Fibroblast of mammary gland (primary cell): ENCODE results near the gene ATP6V0A1.

Experiments used
- DNase-seq: peaks from one replicate; pipeline ENCODE4 v3.0.0-alpha.2; 2010; ENCODE audit warnings: low read depth
- H3K4me3 ChIP-seq: 2 replicates; pipeline ENCODE4 v1.5.1; 2011; ENCODE audit warnings: low read depth, mild to moderate bottlenecking, low read length, moderate library complexity; ENCODE audit not compliant: control insufficient read depth
- TF ChIP-seq, protein P1 (sequence below): conservative IDR thresholded peaks from 2 replicates; pipeline ENCODE4 v1.5.1; 2011; ENCODE audit warnings: low read depth, low read length, inconsistent platforms; ENCODE audit not compliant: control insufficient read depth, insufficient read depth

The ATP6V0A1 gene

DNA sequence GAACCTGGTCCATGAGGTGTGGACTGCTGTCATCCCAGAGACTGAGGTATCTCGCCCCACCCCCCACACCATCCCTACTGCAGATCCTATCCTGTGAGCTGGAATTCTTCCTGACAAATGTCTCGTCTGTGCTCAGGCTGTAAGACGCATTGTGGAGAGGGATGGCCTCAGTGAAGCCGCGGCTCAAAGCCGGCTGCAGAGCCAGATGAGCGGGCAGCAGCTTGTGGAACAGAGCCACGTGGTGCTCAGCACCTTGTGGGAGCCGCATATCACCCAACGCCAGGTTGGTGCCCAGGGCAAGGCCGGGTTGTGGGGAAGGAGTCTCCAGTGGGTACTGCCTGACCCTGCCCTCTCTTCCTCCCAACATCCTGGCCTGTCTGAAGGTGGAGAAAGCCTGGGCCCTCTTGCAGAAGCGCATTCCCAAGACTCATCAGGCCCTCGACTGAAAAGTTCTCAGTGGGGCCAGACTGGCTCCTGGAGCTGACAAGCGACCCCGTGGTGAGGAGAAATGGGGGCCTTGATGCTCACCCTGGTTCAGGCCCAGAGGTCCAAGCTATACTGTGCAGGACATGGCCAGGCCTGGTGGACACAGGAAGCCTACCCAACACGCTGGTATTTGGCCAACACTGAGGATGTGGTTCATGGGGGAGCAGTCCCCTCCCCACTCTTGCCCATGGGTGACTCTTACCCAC lies 107.0 kb downstream of the ATP6V0A1 start:
- no peak overlapping the region for H3K4me3 ChIP-seq
- no peak for DNase-seq
- TF ChIP-seq, protein P1, sequence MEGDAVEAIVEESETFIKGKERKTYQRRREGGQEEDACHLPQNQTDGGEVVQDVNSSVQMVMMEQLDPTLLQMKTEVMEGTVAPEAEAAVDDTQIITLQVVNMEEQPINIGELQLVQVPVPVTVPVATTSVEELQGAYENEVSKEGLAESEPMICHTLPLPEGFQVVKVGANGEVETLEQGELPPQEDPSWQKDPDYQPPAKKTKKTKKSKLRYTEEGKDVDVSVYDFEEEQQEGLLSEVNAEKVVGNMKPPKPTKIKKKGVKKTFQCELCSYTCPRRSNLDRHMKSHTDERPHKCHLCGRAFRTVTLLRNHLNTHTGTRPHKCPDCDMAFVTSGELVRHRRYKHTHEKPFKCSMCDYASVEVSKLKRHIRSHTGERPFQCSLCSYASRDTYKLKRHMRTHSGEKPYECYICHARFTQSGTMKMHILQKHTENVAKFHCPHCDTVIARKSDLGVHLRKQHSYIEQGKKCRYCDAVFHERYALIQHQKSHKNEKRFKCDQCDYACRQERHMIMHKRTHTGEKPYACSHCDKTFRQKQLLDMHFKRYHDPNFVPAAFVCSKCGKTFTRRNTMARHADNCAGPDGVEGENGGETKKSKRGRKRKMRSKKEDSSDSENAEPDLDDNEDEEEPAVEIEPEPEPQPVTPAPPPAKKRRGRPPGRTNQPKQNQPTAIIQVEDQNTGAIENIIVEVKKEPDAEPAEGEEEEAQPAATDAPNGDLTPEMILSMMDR = no peak

DNA sequence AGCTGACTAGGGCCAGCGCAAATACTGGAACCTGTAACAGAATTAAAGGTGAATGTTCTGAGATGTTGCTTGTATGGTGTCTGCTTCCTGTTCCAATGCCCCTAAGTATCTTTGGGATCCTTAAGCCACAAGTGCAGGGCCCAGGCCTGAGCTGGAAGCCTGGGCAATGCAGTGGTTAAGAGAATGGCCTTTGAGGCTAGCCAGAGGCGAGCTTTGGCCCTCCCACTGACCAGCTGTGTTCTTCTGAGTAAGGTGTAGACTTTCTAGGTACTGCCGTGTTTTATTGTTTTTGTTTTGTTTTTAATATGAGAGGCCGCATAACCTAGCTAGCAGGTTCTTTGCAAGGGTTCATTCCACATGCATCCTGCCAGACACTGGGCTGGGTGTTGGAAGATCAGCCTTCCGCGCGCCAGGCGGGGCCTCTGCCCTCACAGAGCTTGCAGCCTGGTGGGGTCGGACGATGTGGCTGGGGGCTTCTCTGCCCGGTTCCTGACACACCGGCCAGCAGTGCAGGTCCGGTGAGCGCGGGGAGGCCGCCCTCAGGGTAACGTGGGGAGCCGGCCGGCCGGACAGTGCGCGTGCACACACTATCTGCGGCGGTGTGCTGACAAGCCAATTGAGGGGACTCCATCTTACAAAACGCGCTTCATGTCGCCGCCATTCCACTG lies 107.7 kb downstream of the ATP6V0A1 start:
- no peak for DNase-seq
- H3K4me3 ChIP-seq = peak overlapping the region; percentile 85
- TF ChIP-seq, protein P1 = no peak

DNA sequence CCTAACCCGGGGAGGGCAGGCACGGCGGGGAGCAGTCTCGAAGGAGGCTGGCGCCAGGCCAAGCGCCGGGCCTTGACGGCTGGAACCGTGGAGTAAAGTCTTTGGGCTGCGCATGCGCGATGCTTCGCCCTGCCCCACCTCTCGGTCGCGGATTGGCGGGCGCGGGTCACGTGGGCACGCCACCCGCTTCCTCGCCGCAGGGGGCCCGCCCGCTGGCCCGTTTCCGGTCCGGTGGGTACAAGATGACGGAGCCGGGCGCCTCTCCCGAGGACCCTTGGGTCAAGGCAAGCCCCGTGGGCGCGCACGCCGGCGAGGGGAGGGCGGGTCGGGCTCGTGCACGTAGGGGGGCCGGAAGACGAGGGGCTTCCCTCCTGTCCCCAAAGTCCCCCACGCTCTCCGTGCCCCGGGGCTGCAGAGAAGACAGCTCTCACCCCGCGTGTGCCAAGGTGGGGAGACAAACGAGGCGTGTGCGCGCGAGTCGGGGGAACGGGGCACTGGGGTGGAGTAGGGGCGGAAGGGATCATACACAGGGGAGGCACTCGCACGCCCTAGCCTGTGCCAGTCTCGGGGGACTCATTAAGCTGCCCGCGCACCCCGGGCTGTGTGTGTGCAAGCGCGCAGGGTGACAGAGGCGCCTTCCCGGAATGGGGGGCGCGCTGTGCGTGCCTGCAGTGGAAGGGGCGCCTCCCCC lies 108.3 kb downstream of the ATP6V0A1 start, which contains the start of gene MLX:
TSS of gene MLX (plus strand) at position 218 of the 691 bp plus-strand sequence. CDS start at position 243, 25 bp downstream.
- DNase-seq = peak; percentile 86
- peak within 1 kb of the TSS; percentile 85 for H3K4me3 ChIP-seq
- TF ChIP-seq, protein P1 = no peak

DNA sequence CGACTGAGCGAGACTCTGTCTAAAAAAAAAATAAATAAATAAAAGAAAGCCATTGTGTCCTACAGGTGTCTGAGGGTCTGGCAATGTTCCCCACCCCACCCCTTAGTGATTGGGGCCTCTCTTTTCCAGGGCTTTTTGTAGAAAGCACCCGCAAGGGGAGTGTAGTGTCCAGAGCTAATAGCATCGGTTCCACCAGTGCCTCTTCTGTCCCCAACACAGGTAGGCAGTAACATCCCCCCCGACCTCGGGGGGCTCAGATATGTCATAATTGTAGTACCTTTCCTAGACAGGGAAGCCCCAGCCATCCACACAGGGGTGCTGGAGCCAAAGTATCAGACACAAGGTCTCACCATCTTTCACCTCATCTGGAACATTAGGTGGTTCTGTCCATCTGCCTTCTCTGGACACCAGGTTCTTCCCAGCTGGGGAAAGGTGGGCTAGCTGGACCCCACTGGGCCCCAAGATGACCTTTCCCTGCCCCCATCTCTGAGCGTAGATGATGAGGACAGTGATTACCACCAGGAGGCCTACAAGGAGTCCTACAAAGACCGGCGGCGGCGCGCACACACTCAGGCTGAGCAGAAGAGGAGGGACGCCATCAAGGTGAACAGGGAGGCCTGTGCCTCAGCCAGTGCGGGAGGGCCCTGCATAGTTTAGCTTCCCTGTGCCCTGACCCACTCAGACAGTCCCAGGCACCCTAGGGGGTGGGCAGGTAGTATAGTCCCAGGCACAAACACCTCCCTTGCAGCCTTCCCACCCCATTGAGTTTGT lies 109.8 kb downstream of the ATP6V0A1 start:
- DNase-seq = no peak
- H3K4me3 ChIP-seq = no peak overlapping the region
- TF ChIP-seq, protein P1 = no peak

DNA sequence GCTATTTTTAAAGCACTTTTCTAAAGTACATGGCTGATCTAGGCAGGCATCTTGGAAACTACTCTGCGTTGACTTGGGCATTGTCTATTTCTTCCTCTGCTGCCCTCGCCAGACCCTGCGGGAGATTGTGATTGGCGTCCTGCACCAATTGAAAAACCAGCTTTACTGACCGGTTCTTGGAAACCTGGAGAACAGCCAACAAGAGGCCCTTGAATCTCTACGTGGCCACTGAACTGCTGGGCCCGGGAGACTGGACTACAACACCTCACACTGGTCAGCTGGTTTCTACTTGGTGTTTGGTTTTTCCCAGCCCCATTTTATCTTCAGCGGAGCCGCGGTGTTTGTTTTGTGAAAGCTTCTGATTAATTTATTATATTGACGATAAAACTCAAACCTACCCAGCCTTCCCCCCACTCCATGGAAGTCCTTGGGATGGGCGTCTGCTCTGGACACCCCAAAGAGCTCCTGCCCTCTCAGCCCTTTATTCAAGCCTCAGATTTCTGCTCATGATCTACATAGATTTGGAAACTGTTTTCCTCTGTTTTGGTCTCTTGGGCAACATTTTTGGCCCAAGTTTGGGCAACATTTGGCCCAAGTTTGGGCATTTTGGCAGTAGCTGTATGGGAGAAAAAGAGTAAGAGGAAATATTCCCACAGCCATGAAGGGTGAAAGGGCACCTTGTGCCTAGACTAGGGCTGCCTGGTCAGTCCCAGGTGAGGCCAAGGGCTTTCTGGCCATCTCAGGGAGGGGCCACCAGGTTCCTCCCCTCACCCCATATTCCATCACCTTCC lies 113.0 kb downstream of the ATP6V0A1 start:
- no peak overlapping the region for H3K4me3 ChIP-seq
- no peak for DNase-seq
- TF ChIP-seq, protein P1 = no peak
